ENCODE data around the gene FCAMR. TPM values are rescaled to one million over a fixed set of nuclear protein-coding genes. Genes with fewer than 3 reads are reported as not detected.

FCAMR gene
- total RNA-seq, 1 experiment from 2014 or later, result not detected

DNA sequence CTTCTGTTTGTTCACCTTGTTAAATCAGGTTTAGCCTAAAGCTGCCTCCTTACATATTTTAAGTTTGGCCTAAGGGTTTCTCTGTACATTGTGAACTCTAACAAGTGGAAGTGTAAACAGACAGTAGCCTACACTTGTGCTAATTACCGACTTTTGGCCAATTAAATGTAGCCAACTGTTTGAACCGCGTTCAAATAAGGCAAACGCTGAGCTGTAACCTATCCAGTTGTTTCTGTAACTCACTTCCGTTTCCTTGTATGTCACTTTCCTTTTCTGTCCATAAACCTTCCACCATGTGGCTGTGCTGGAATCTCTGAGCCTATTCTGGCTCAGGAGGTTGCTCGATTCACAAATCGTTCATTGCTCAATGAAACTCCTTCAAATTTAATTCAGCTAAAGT lies 8.0 kb upstream of the FCAMR start:
- no peak for DNase-seq
- no peaks in the 10 kb centered on the region for H3K36me3 ChIP-seq (replicated peaks; ENCODE audit: control insufficient read depth, insufficient read depth, low read length)

GRCh38 chr1:206975306-206975705 lies 5.0 kb upstream of the FCAMR start:
- Histone ChIP-seq H3K4me3 (ENCODE audit: insufficient read depth, low read depth, low read length) (no peak overlapping the region), H3K27me3 (ENCODE audit: control insufficient read depth, insufficient read depth, low read length) (no peaks in the 10 kb centered on the region)

More for the DNA sequence above, 8.0 kb upstream of the FCAMR start:
- Histone ChIP-seq H3K4me3 (ENCODE audit: insufficient read depth, low read depth, low read length) (no peak overlapping the region), H3K27me3 (ENCODE audit: control insufficient read depth, insufficient read depth, low read length) (no peaks in the 10 kb centered on the region)

GRCh38 chr1:206974140-206974539 lies 3.9 kb upstream of the FCAMR start:
- Histone ChIP-seq H3K27me3 (ENCODE audit: control insufficient read depth, insufficient read depth, low read length) (no peaks in the 10 kb centered on the region), H3K36me3 (replicated peaks; ENCODE audit: control insufficient read depth, insufficient read depth, low read length) (no peaks in the 10 kb centered on the region), H3K4me3 (ENCODE audit: insufficient read depth, low read depth, low read length) (no peak overlapping the region)
- DNase-seq, result no peak

More at GRCh38 chr1:206975306-206975705, 5.0 kb upstream of the FCAMR start:
- no peak for DNase-seq
- H3K36me3 ChIP-seq (replicated peaks; ENCODE audit: control insufficient read depth, insufficient read depth, low read length), result no peaks in the 10 kb centered on the region

GRCh38 chr1:206972728-206973127 lies 2.5 kb upstream of the FCAMR start:
- no peak overlapping the region for H3K4me3 ChIP-seq (ENCODE audit: insufficient read depth, low read depth, low read length)

DNA sequence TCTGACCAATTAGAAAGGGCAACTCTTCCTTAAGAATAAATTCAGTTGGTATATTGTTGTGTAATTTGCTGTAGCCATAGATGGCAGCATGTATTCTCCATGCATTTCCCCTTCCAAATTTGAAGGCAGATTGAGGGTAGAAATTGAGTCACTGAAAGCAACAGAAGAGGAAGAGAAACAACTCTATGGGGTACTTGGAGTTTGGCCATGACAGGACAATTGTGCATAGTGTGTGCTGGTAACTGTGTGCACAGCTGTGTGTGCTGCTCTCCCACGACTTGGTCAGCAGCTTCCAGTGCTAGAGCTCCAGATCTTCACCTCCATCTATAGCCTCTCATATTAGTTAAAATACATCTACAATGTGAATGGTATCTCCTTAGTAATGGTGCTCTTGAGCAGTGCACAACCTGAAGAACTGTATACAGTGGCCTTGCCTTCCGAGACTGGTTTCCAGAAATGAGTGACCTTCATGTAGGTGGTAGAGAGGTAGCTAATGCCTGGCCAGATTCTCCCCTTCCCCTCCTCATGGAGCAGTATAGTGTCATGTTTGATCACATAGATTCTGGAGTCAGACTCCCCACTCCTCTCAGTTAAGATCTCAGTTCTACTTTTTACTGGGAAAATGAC lies 882 bp upstream of the FCAMR start:
- no peak for DNase-seq
- Histone ChIP-seq H3K4me3 (ENCODE audit: insufficient read depth, low read depth, low read length) (no peak overlapping the region), H3K27me3 (ENCODE audit: control insufficient read depth, insufficient read depth, low read length) (no peaks in the 10 kb centered on the region), H3K36me3 (replicated peaks; ENCODE audit: control insufficient read depth, insufficient read depth, low read length) (no peaks in the 10 kb centered on the region)

More at GRCh38 chr1:206972728-206973127, 2.5 kb upstream of the FCAMR start:
- no peaks in the 10 kb centered on the region for H3K36me3 ChIP-seq (replicated peaks; ENCODE audit: control insufficient read depth, insufficient read depth, low read length)
- DNase-seq, result no peak
- no peaks in the 10 kb centered on the region for H3K27me3 ChIP-seq (ENCODE audit: control insufficient read depth, insufficient read depth, low read length)

DNA sequence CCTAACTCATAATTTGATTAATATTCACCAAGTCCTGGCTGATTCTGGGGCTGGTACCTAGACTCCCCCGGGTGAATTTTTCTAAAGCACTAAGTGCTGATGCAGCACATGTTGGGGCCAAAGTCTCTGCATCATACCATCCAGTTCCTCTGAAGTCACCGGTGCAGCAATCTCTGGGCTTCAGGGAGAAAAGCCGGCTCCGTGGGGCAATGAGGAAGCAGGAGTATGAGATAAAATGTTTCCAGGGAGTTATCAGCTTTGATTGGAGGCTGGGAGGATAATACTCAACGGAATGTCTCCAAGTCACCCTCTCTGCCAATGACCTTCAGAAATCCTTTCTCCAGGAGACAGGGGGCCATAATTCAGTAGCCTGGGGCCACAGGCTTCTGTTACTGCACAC lies 1.2 kb downstream of the FCAMR start:
- H3K27me3 ChIP-seq (ENCODE audit: control insufficient read depth, insufficient read depth, low read length), result no peaks in the 10 kb centered on the region
- H3K36me3 ChIP-seq (replicated peaks; ENCODE audit: control insufficient read depth, insufficient read depth, low read length), result no peaks in the 10 kb centered on the region
- no peak overlapping the region for H3K4me3 ChIP-seq (ENCODE audit: insufficient read depth, low read depth, low read length)
- no peak for DNase-seq

DNA sequence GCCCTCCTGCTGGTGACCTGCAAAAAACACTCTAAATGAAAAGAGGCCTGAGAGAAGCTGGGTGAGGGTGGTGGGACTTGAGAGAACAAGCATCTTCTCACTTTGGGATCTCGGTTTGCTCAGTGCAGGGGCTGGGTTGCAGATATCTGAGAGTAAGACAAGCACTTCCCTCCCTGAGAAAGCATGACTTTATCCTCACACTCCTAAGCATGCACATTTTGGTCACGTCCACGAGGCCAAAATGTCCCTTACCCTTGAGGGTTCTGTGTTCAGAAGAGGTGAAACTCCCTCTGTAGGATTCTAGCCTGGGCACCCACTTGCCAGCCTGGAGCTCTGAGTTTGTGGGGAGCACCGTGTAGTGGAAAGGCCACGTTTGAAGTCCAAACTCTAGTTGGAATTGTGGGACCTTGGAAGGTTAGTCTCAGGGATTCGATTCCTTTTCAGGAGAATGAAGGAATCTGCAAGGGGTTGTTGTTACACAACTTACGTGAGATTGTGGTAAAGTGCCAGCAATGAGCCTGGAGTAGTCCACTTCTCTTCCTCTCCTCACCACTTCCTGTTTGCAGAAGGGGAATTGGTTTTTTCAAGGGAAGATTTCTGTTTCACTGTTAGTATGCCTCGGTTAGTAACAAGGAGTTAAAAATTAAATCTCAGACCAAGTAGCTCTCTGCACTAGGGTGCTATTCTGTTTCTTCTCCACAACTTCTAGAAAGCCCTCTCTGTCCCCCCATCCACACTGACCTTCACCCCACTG lies 3.0 kb downstream of the FCAMR start:
- no peak overlapping the region for H3K4me3 ChIP-seq (ENCODE audit: insufficient read depth, low read depth, low read length)
- H3K36me3 ChIP-seq (replicated peaks; ENCODE audit: control insufficient read depth, insufficient read depth, low read length), result no peaks in the 10 kb centered on the region
- H3K27me3 ChIP-seq (ENCODE audit: control insufficient read depth, insufficient read depth, low read length), result no peaks in the 10 kb centered on the region
- no peak for DNase-seq

DNA sequence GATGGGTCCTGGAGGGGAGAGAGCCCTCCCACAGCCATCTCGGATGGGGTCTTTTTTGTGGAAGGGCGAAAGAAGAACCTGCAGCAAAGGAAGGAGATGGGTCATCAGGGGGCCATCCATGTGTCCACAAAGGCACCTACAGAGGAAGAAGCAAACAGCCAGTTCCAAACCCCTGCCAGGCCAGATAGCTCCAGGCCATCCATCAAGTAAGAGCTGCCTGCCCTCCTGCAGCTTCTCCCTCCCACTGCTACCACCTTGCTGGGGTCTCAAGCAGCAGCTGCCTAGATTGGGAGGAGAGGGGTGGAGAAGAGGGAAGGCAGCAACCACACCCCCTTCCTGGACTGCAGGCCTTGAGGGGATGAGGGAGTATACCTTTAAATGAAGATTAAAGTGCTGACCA lies 4.5 kb downstream of the FCAMR start:
- DNase-seq, result no peak
- H3K4me3 ChIP-seq (ENCODE audit: insufficient read depth, low read depth, low read length), result no peak overlapping the region
- no peaks in the 10 kb centered on the region; the same call in 1 of the 2 replicates for H3K27me3 ChIP-seq (ENCODE audit: control insufficient read depth, insufficient read depth, low read length)
- no peaks in the 10 kb centered on the region for H3K36me3 ChIP-seq (replicated peaks; ENCODE audit: control insufficient read depth, insufficient read depth, low read length)

DNA sequence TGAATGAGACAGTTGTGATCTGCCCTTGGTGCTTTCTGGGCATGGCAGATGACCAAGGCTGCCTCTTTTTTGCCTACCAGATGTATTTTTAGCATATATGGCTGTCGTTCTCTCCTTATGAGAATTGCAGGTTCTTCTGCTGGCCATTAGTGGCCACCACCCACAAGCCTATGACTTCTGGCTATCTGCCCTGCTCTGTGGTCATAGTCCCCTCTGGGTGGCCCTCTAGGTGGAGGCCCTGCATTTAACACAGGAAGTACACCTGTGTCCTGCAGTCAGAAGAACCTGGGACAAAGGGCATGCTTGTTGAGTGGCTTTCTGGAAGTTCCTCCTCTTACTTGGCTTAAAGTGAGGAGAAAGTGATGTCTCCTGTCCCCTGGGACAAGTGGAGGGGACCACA lies 6.5 kb downstream of the FCAMR start:
- no peaks in the 10 kb centered on the region; the same call in 1 of the 2 replicates for H3K27me3 ChIP-seq (ENCODE audit: control insufficient read depth, insufficient read depth, low read length)
- H3K36me3 ChIP-seq (replicated peaks; ENCODE audit: control insufficient read depth, insufficient read depth, low read length), result no peaks in the 10 kb centered on the region
- no peak overlapping the region for H3K4me3 ChIP-seq (ENCODE audit: insufficient read depth, low read depth, low read length)
- DNase-seq, result no peak

GRCh38 chr1:206963119-206963712 lies 7.0 kb downstream of the FCAMR start:
- Histone ChIP-seq H3K36me3 (replicated peaks; ENCODE audit: control insufficient read depth, insufficient read depth, low read length) (no peaks in the 10 kb centered on the region), H3K27me3 (ENCODE audit: control insufficient read depth, insufficient read depth, low read length) (no peaks in the 10 kb centered on the region; the same call in 1 of the 2 replicates)
- no peak for DNase-seq

GRCh38 chr1:206962272-206962671 lies 8.0 kb downstream of the FCAMR start:
- no peaks in the 10 kb centered on the region; the same call in 1 of the 2 replicates for H3K27me3 ChIP-seq (ENCODE audit: control insufficient read depth, insufficient read depth, low read length)
- H3K36me3 ChIP-seq (replicated peaks; ENCODE audit: control insufficient read depth, insufficient read depth, low read length), result no peaks in the 10 kb centered on the region
- H3K4me3 ChIP-seq (ENCODE audit: insufficient read depth, low read depth, low read length), result no peak overlapping the region
- no peak for DNase-seq

More at GRCh38 chr1:206963119-206963712, 7.0 kb downstream of the FCAMR start:
- H3K4me3 ChIP-seq (ENCODE audit: insufficient read depth, low read depth, low read length), result no peak overlapping the region

GRCh38 chr1:206961668-206962067 lies 8.6 kb downstream of the FCAMR start:
- Histone ChIP-seq H3K4me3 (ENCODE audit: insufficient read depth, low read depth, low read length) (no peak overlapping the region), H3K27me3 (ENCODE audit: control insufficient read depth, insufficient read depth, low read length) (no peaks in the 10 kb centered on the region; the same call in 1 of the 2 replicates), H3K36me3 (replicated peaks; ENCODE audit: control insufficient read depth, insufficient read depth, low read length) (no peaks in the 10 kb centered on the region)
- DNase-seq, result no peak

- Histone ChIP-seq H3K27me3 (ENCODE audit: control insufficient read depth, insufficient read depth, low read length) (no peaks in the 10 kb centered on the region; the same call in 1 of the 2 replicates), H3K36me3 (replicated peaks; ENCODE audit: control insufficient read depth, insufficient read depth, low read length) (no peaks in the 10 kb centered on the region), H3K4me3 (ENCODE audit: insufficient read depth, low read depth, low read length) (no peak overlapping the region)
- no peak for DNase-seq
Observed at GRCh38 chr1:206960676-206961386, 9.4 kb downstream of the FCAMR start.

- no peak overlapping the region for H3K4me3 ChIP-seq (ENCODE audit: insufficient read depth, low read depth, low read length)
- H3K27me3 ChIP-seq (ENCODE audit: control insufficient read depth, insufficient read depth, low read length), result no peaks in the 10 kb centered on the region; the same call in 1 of the 2 replicates
- no peak for DNase-seq
- no peaks in the 10 kb centered on the region for H3K36me3 ChIP-seq (replicated peaks; ENCODE audit: control insufficient read depth, insufficient read depth, low read length)
Observed at GRCh38 chr1:206958144-206958543, 12.1 kb downstream of the FCAMR start.

Data from H7 (cell line).